Right lobe of liver (tissue), 6 donors: ENCODE data around the gene PLXNA2. TPM values are rescaled to one million over a fixed set of nuclear protein-coding genes. Genes with fewer than 3 reads are reported as not detected.

Experiments
- ATAC-seq, 4 donors: fragments of 200-7000 bp; cut with Tn5 transposase; one replicate each; pipeline ENCODE4 v1.9.1; 2020; ENCODE audit warnings: mild to moderate bottlenecking in 4 of 4, moderate library complexity in 4 of 4
- DNase-seq, 3 donors: peaks; one replicate each; pipeline ENCODE4 v3.0.0-alpha.2; 2020
- H3K27ac ChIP-seq, 3 donors: fragments of 200-600 bp; one replicate each; pipeline ENCODE4 v1.8.0; 2022
- H3K27me3 ChIP-seq, 2 donors: fragments of 200-600 bp; one replicate each; pipeline ENCODE4 v1.8.0; 2022
- H3K36me3 ChIP-seq, 4 donors: fragments of 200-600 bp; sonication (generic) in 1 of 4; one replicate each; pipeline versions ENCODE4 v1.5.1 to v1.8.0; 2017 to 2022; ENCODE audit warnings: control low read depth in 1 of 4
- H3K4me1 ChIP-seq, 4 donors: fragments of 200-600 bp; sonication (generic) in 1 of 4; one replicate each; pipeline versions ENCODE4 v1.5.1 to v1.8.0; 2017 to 2022; ENCODE audit warnings: control low read depth in 1 of 4
- H3K4me3 ChIP-seq, 3 donors: fragments of 200-600 bp; one replicate each; pipeline ENCODE4 v1.8.0; 2022
- H3K9me3 ChIP-seq, 4 donors: fragments of 200-600 bp; sonication (generic) in 1 of 4; one replicate each; pipeline versions ENCODE4 v1.5.1 to v1.8.0; 2017 to 2022; ENCODE audit warnings: control low read depth in 1 of 4
- CTCF ChIP-seq, 4 donors: fragments of 200-600 bp in 3 of 4; fragments of 450-650 bp in 1 of 4; IDR thresholded peaks; one replicate each; pipeline versions ENCODE4 v1.5.1 to v1.8.0; 2016 to 2022; ENCODE audit warnings: antibody characterized with exemption in 4 of 4, mild to moderate bottlenecking in 2 of 4
- POLR2A ChIP-seq: fragments of 450-650 bp; IDR thresholded peaks from one replicate; pipeline ENCODE4 v1.6.1; 2017; ENCODE audit warnings: antibody characterized with exemption, mild to moderate bottlenecking
- WGBS: methylation state at CpG from one replicate; pipeline ENCODE4 v1.1.6; 2018; ENCODE audit warnings: low coverage, low lambda C conversion rate; ENCODE audit not compliant: insufficient coverage; ENCODE audit errors: missing lambda C conversion rate; 5-methylcytosine and 5-hydroxymethylcytosine counted together
- intact Hi-C, 2 donors: fragments of 100-400 bp; cut with DNase I; formaldehyde crosslinking; loops; one replicate each; pipeline versions ENCODE4 v1.11.2 to v1.14.1; 2022
- total RNA-seq, 6 experiments: library from RNA; depleted of rRNA in 2 of 6; stranded (reverse); fragments of >200 nt in 2 of 6; fragmentation: NEBNext Ultra II Directional in 3 of 6; extraction: Animal tissue kit (Norgen Biotek cat#: 25700) in 3 of 6; gene quantifications; one replicate each; pipeline versions ENCODE4 v1.1.0 to v1.2.4, GENCODE V29; 2016 to 2023
- donor health status: DM: no; HTN: yes; CAD: no.
- donor health status: DM: no; HTN: no; CAD: no.
- donor health status: DM: no; HTN: no; CAD: no.
- donor health status: DM: no; HTN: yes; CAD: no.
- donor health status: DM: no; HTN: yes; CAD: no.

The PLXNA2 gene
- total RNA-seq, 6 experiments from 2014 or later, result 5.6 to 20.8 (median 9.3) TPM

GRCh38 chr1:208209896-208210589 is 34.1 kb downstream of the PLXNA2 start:
- WGBS, result 79% methylated on average over 7 of the region's 9 CpGs
- H3K4me3 ChIP-seq, result no peak overlapping the region
- H3K27me3 ChIP-seq, result no peaks in the 10 kb centered on the region
- H3K27ac ChIP-seq, result no peak overlapping the region
- ATAC-seq (no peak), DNase-seq (no peak)
- no peaks in the 10 kb centered on the region for H3K9me3 ChIP-seq
- intact Hi-C loops, result no loop called here
- TF ChIP-seq POLR2A (no peak), CTCF (IDR thresholded peaks at IDR 0.05) (no peak)
- peaks cover 0 to 16% (median 8%) of the 10 kb centered on the region in 4 donors for H3K4me1 ChIP-seq
- no peaks in the 10 kb centered on the region for H3K36me3 ChIP-seq

GRCh38 chr1:208209286-208209685 is 34.9 kb downstream of the PLXNA2 start:
- TF ChIP-seq POLR2A (no peak), CTCF (IDR thresholded peaks at IDR 0.05) (no peak)
- H3K4me1 ChIP-seq, result peaks cover 0 to 16% (median 8%) of the 10 kb centered on the region in 4 donors
- no peak overlapping the region for H3K27ac ChIP-seq
- no peaks in the 10 kb centered on the region for H3K36me3 ChIP-seq
- no peak overlapping the region for H3K4me3 ChIP-seq
- no peaks in the 10 kb centered on the region for H3K27me3 ChIP-seq
- H3K9me3 ChIP-seq, result no peaks in the 10 kb centered on the region
- 100% methylated on average over 2 of the region's 3 CpGs for WGBS
- ATAC-seq (no peak), DNase-seq (no peak)
- intact Hi-C loops, result no loop called here

GRCh38 chr1:208208132-208208487 is 36.1 kb downstream of the PLXNA2 start:
- DNase-seq, result no peak
- H3K9me3 ChIP-seq, result no peaks in the 10 kb centered on the region
- no peaks in the 10 kb centered on the region for H3K27me3 ChIP-seq
- H3K4me3 ChIP-seq, result no peak overlapping the region
- ATAC-seq, result no peak
- H3K27ac ChIP-seq, result peak overlapping the region; percentile 8 to 23 (median 20)
- intact Hi-C loops, result no loop called here
- TF ChIP-seq CTCF (IDR thresholded peaks at IDR 0.05) (no peak), POLR2A (no peak)
- peaks cover 0 to 25% (median 9%) of the 10 kb centered on the region in 4 donors for H3K4me1 ChIP-seq
- H3K36me3 ChIP-seq, result no peaks in the 10 kb centered on the region

GRCh38 chr1:208207388-208208131 is 36.6 kb downstream of the PLXNA2 start:
- intact Hi-C loops, result no loop called here
- peak overlapping the region; percentile 8 to 23 (median 20) for H3K27ac ChIP-seq
- H3K27me3 ChIP-seq, result no peaks in the 10 kb centered on the region
- no peaks in the 10 kb centered on the region for H3K9me3 ChIP-seq
- no peak for TF ChIP-seq POLR2A
- TF ChIP-seq CTCF (IDR thresholded peaks at IDR 0.05), result no peak
- H3K4me3 ChIP-seq, result no peak overlapping the region
- DNase-seq (peak; percentile 39 to 75 (median 73)), ATAC-seq (peak; percentile 54 to 84 (median 76))
- H3K36me3 ChIP-seq, result no peaks in the 10 kb centered on the region
- 50% methylated on average over 6 of the region's 10 CpGs for WGBS
- peaks cover 0 to 31% (median 12%) of the 10 kb centered on the region in 4 donors for H3K4me1 ChIP-seq
